ENCODE results near the gene CRTAC1.

Gene CRTAC1

GRCh38 chr10:97898429-97898828 is 132.0 kb downstream of the CRTAC1 start:
- no peak for DNase-seq (ENCODE audit: low spot score)

GRCh38 chr10:97896756-97897358 is 133.6 kb downstream of the CRTAC1 start:
- DNase-seq (ENCODE audit: low spot score) = no peak

GRCh38 chr10:97895915-97896314 is 134.5 kb downstream of the CRTAC1 start:
- DNase-seq (ENCODE audit: low spot score) = no peak

GRCh38 chr10:97895084-97895483 is 135.3 kb downstream of the CRTAC1 start:
- no peak for DNase-seq (ENCODE audit: low spot score)

GRCh38 chr10:97894092-97894491 is 136.3 kb downstream of the CRTAC1 start:
- DNase-seq (ENCODE audit: low spot score) = no peak

- DNase-seq (ENCODE audit: low spot score) = no peak
Observed at GRCh38 chr10:97892939-97893338, 137.5 kb downstream of the CRTAC1 start.

- DNase-seq (ENCODE audit: low spot score) = no peak
Observed at GRCh38 chr10:97892506-97892905, 137.9 kb downstream of the CRTAC1 start.

GRCh38 chr10:97891497-97892167 is 138.8 kb downstream of the CRTAC1 start:
- DNase-seq (ENCODE audit: low spot score) = no peak

- DNase-seq (ENCODE audit: low spot score) = peak; percentile 79
Observed at GRCh38 chr10:97889461-97890265, 140.8 kb downstream of the CRTAC1 start.

- DNase-seq (ENCODE audit: low spot score) = peak; percentile 78
Observed at GRCh38 chr10:97888641-97889262, 141.7 kb downstream of the CRTAC1 start.

- DNase-seq (ENCODE audit: low spot score) = no peak
Observed at GRCh38 chr10:97888134-97888533, 142.3 kb downstream of the CRTAC1 start.

- DNase-seq (ENCODE audit: low spot score) = no peak
Observed at GRCh38 chr10:97887399-97887798, 143.0 kb downstream of the CRTAC1 start.

- DNase-seq (ENCODE audit: low spot score) = no peak
Observed at GRCh38 chr10:97886286-97886685, 144.1 kb downstream of the CRTAC1 start.

- no peak for DNase-seq (ENCODE audit: low spot score)
Observed at GRCh38 chr10:97883092-97883485, 147.3 kb downstream of the CRTAC1 start.

- no peak for DNase-seq (ENCODE audit: low spot score)
Observed at GRCh38 chr10:97882142-97883091, 148.0 kb downstream of the CRTAC1 start.

GRCh38 chr10:97880109-97880508 is 150.3 kb downstream of the CRTAC1 start:
- no peak for DNase-seq (ENCODE audit: low spot score)

- no peak for DNase-seq (ENCODE audit: low spot score)
Observed at GRCh38 chr10:97879241-97879640, 151.2 kb downstream of the CRTAC1 start.

- DNase-seq (ENCODE audit: low spot score) = peak; percentile 46
Observed at GRCh38 chr10:97876402-97876801, 154.0 kb downstream of the CRTAC1 start.

- DNase-seq (ENCODE audit: low spot score) = no peak
Observed at GRCh38 chr10:97875391-97875790, 155.0 kb downstream of the CRTAC1 start.

GRCh38 chr10:97874332-97874731 is 156.1 kb downstream of the CRTAC1 start:
- no peak for DNase-seq (ENCODE audit: low spot score)

GRCh38 chr10:97873569-97873968 is 156.9 kb downstream of the CRTAC1 start:
- DNase-seq (ENCODE audit: low spot score) = no peak

Data from iPS-NIHi11 (cell line).